ENCODE results near the gene MRPL10. TPM values are rescaled to one million over a fixed set of nuclear protein-coding genes. Genes with fewer than 3 reads are reported as not detected.

MRPL10 gene
- total and polyA plus RNA-seq, 2 of the 8 experiments (the other 6 are each of a cell fraction or from before 2014, with no cell fraction given), result 85.3 to 214 TPM

DNA sequence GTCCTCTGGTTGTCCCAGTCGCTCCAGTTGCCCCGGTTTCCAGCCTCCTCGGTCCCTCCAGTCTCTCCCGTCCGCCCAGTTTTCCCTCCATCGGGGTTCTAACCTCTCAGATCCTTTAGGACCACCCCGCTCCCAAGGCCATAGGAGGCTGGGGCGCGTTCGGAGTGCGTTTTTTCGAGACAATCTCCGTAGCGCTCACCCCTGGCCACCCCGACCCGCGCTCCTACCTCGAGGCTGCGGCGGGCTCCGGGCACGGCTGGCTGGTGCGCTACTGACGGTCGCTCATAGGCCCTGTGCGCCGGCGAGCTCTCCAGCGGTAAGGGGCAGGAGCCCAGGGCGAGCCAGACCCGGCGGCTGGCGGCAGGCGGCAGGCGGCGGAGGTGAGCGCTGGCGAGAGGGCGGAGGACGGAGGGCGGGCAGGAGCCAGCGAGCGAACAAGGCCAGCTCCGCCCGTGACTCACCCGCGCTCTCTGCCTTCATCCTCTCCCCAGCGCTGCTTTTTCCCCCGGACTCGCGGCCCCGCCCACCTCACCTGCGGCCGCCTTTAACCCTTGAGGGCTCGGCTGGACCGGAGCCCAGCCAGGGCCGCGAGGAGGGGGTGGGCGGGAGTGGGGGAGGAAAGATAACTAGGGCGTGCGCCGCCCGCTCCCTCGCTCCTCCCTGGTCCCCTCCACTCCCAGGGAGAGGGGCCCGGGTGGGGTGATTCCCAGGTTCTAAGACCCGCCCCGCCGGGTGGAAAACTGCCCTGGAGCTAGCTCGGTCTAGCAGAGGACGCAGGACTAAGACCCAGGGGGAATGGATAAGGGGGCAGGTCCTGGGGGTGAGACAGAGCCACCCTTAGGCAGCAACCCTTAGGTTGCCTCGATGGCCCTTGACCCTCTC lies 19.6 kb upstream of the MRPL10 start, which contains the start of gene SP6 (continued):
- TF ChIP-seq, protein P1, sequence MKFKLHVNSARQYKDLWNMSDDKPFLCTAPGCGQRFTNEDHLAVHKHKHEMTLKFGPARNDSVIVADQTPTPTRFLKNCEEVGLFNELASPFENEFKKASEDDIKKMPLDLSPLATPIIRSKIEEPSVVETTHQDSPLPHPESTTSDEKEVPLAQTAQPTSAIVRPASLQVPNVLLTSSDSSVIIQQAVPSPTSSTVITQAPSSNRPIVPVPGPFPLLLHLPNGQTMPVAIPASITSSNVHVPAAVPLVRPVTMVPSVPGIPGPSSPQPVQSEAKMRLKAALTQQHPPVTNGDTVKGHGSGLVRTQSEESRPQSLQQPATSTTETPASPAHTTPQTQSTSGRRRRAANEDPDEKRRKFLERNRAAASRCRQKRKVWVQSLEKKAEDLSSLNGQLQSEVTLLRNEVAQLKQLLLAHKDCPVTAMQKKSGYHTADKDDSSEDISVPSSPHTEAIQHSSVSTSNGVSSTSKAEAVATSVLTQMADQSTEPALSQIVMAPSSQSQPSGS (IDR thresholded peaks at IDR 0.05; ENCODE audit: low read length), result no peak
- TF ChIP-seq SIN3A (conservative IDR thresholded peaks at IDR 0.05 in 1 of 2, IDR thresholded peaks at IDR 0.05 in 1 of 2; ENCODE audit: low read depth in 1 of 2, low read length in 2 of 2) (peak in 1 of 2 experiments; percentile 66; a peak in 1 of 4 replicates), CTBP2 (IDR thresholded peaks at IDR 0.05; ENCODE audit: borderline replicate concordance, insufficient read depth, insufficient read length, low read length) (peak; percentile 46), YY1 (IDR thresholded peaks at IDR 0.05; ENCODE audit: low read depth, low read length) (no peak), PHF8 (conservative IDR thresholded peaks at IDR 0.05; ENCODE audit: low read depth, low read length) (no peak), CHD1 (IDR thresholded peaks at IDR 0.05; ENCODE audit: low read depth, low read length) (no peak), MAFK (IDR thresholded peaks at IDR 0.05; ENCODE audit: low read depth, low read length) (no peak), CEBPB (IDR thresholded peaks at IDR 0.05; ENCODE audit: low read depth, low read length) (no peak), GABPA (IDR thresholded peaks at IDR 0.05; ENCODE audit: borderline replicate concordance, insufficient read depth, low read length) (0 out of 2 replicates have a peak, but pooled peaks have one; percentile 24), SP1 (IDR thresholded peaks at IDR 0.05; ENCODE audit: low read depth, low read length) (0 out of 2 replicates have a peak, but pooled peaks have one; percentile 21), NANOG (IDR thresholded peaks at IDR 0.05; ENCODE audit: insufficient read depth, low read depth, low read length, poor library complexity, severe bottlenecking) (no peak), SUZ12 (IDR thresholded peaks at IDR 0.05; ENCODE audit: low read length) (peak; percentile 76), SRF (IDR thresholded peaks at IDR 0.05; ENCODE audit: low read depth, low read length) (no peak), RAD21 (IDR thresholded peaks at IDR 0.05 in 1 of 2, conservative IDR thresholded peaks at IDR 0.05 in 1 of 2; ENCODE audit: low read depth in 2 of 2, low read length in 2 of 2) (no peak), EZH2 (IDR thresholded peaks at IDR 0.05; ENCODE audit: low read depth, low read length, severe bottlenecking) (peak; percentile 3), GTF2F1 (IDR thresholded peaks at IDR 0.05; ENCODE audit: borderline replicate concordance, low read depth, low read length) (no peak), POU5F1 (IDR thresholded peaks at IDR 0.05; ENCODE audit: low read depth, low read length) (no peak), ASH2L (IDR thresholded peaks at IDR 0.05; ENCODE audit: low read length) (peak; percentile 43), TBP (IDR thresholded peaks at IDR 0.05; ENCODE audit: low read depth, low read length) (peak; percentile 87)
- TF ChIP-seq, protein P2, sequence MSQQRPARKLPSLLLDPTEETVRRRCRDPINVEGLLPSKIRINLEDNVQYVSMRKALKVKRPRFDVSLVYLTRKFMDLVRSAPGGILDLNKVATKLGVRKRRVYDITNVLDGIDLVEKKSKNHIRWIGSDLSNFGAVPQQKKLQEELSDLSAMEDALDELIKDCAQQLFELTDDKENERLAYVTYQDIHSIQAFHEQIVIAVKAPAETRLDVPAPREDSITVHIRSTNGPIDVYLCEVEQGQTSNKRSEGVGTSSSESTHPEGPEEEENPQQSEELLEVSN (IDR thresholded peaks at IDR 0.05), result peak; percentile 54; the same call in 1 of the 2 replicates

Data from H1 (cell line).